ENCODE measurements around the gene MLKL. TPM values are rescaled to one million over a fixed set of nuclear protein-coding genes. Genes with fewer than 3 reads are reported as not detected.
"Not testable (repeated sequence)": the region's sequence is repeated elsewhere in the genome, so short reads cannot be mapped to it uniquely, and the experiment has no call there.

MLKL gene
- total RNA-seq, 4 donors from 2014 or later: 6.4 to 15.5 (median 10.8) TPM

GRCh38 chr16:74660383-74660782 is 40.3 kb downstream of the MLKL start:
- no peak overlapping the region for H3K4me3 ChIP-seq
- WGBS, 2 donors (ENCODE audit: low coverage in 1 of 2): 80 to 82% methylated on average over 4 of the region's 4 CpGs
- TF ChIP-seq EP300 (IDR thresholded peaks at IDR 0.05): no peak
- TF ChIP-seq CTCF (IDR thresholded peaks at IDR 0.05): no peak
- TF ChIP-seq POLR2A (IDR thresholded peaks at IDR 0.05): no peak
- no peak for TF ChIP-seq POLR2AphosphoS5 (IDR thresholded peaks at IDR 0.05)
- ATAC-seq: no peak
- H3K27ac ChIP-seq: no peak overlapping the region
- H3K4me1 ChIP-seq: peaks cover 0 to 14% (median 2%) of the 10 kb centered on the region in 3 donors
- no peaks in the 10 kb centered on the region for H3K9me3 ChIP-seq
- H3K27me3 ChIP-seq: no peaks in the 10 kb centered on the region
- peaks cover 0 to 81% of the 10 kb centered on the region in 2 donors for H3K36me3 ChIP-seq

- WGBS, 2 donors (ENCODE audit: low coverage in 1 of 2): 67 to 79% methylated on average over 1 to 2 of the region's 2 CpGs
Observed at GRCh38 chr16:74659041-74659440, 41.6 kb downstream of the MLKL start.

GRCh38 chr16:74657870-74658642 is 42.6 kb downstream of the MLKL start:
- Histone ChIP-seq H3K27ac (no peak overlapping the region), H3K4me3 (no peak overlapping the region), H3K27me3 (no peaks in the 10 kb centered on the region), H3K4me1 (peaks cover 0 to 21% (median 0%) of the 10 kb centered on the region in 3 donors), H3K9me3 (no peaks in the 10 kb centered on the region), H3K36me3 (peaks cover 0 to 66% of the 10 kb centered on the region in 2 donors)
- TF ChIP-seq POLR2AphosphoS5 (IDR thresholded peaks at IDR 0.05) (no peak), CTCF (IDR thresholded peaks at IDR 0.05) (no peak), EP300 (IDR thresholded peaks at IDR 0.05) (no peak), POLR2A (IDR thresholded peaks at IDR 0.05) (no peak)
- no peak for ATAC-seq
- WGBS, 2 donors (ENCODE audit: low coverage in 1 of 2): 70 to 76% methylated on average over 4 to 5 of the region's 5 CpGs

More at GRCh38 chr16:74659041-74659440, 41.6 kb downstream of the MLKL start:
- H3K27ac ChIP-seq: no peak overlapping the region
- no peaks in the 10 kb centered on the region for H3K27me3 ChIP-seq
- TF ChIP-seq EP300 (IDR thresholded peaks at IDR 0.05) (no peak), CTCF (IDR thresholded peaks at IDR 0.05) (no peak), POLR2AphosphoS5 (IDR thresholded peaks at IDR 0.05) (no peak), POLR2A (IDR thresholded peaks at IDR 0.05) (no peak)
- ATAC-seq: no peak
- no peaks in the 10 kb centered on the region for H3K9me3 ChIP-seq
- H3K4me3 ChIP-seq: no peak overlapping the region
- H3K4me1 ChIP-seq: peaks cover 0 to 16% (median 0%) of the 10 kb centered on the region in 3 donors
- H3K36me3 ChIP-seq: peaks cover 0 to 75% of the 10 kb centered on the region in 2 donors

GRCh38 chr16:74654536-74655050 is 46.1 kb downstream of the MLKL start:
- H3K4me1 ChIP-seq: peaks cover 0 to 26% (median 0%) of the 10 kb centered on the region in 3 donors
- 85 to 92% methylated on average over 2 to 3 of the region's 3 CpGs for WGBS, 2 donors (ENCODE audit: low coverage in 1 of 2)
- H3K9me3 ChIP-seq: no peaks in the 10 kb centered on the region
- TF ChIP-seq POLR2A (IDR thresholded peaks at IDR 0.05) (no peak), CTCF (IDR thresholded peaks at IDR 0.05) (no peak), POLR2AphosphoS5 (IDR thresholded peaks at IDR 0.05) (no peak), EP300 (IDR thresholded peaks at IDR 0.05) (no peak)
- H3K27me3 ChIP-seq: no peaks in the 10 kb centered on the region
- H3K36me3 ChIP-seq: peaks cover 0 to 68% of the 10 kb centered on the region in 2 donors
- H3K27ac ChIP-seq: no peak overlapping the region
- H3K4me3 ChIP-seq: no peak overlapping the region
- ATAC-seq: no peak

GRCh38 chr16:74652883-74653282 is 47.8 kb downstream of the MLKL start:
- ATAC-seq: not testable (repeated sequence)

More at GRCh38 chr16:74652883-74653282, 47.8 kb downstream of the MLKL start:
- peaks cover 0 to 68% of the 10 kb centered on the region in 2 donors for H3K36me3 ChIP-seq
- H3K27ac ChIP-seq, H3K4me3 ChIP-seq, H3K27me3 ChIP-seq, H3K9me3 ChIP-seq: not testable (repeated sequence)
- peaks cover 0 to 19% (median 0%) of the 10 kb centered on the region in 3 donors for H3K4me1 ChIP-seq
- WGBS, 2 donors (ENCODE audit: low coverage in 1 of 2): 100% methylated on average over 2 of the region's 2 CpGs; no CpG with 5 or more reads in 1 of the 2 donors
